ENCODE measurements around the gene CYB561D2. TPM values are rescaled to one million over a fixed set of nuclear protein-coding genes. Genes with fewer than 3 reads are reported as not detected.

Gene CYB561D2
- total and polyA plus RNA-seq, 2 of the 13 experiments (the other 11 are each of a cell fraction or from before 2014, with no cell fraction given): 11.1 to 17.2 TPM

GRCh38 chr3:50350527-50351322 is at the start of gene CYB561D2, which contains the start of gene NPRL2 (continued):
- TF ChIP-seq CSRNP1 (CRISPR knock-in tag; IDR thresholded peaks at IDR 0.05) (peak; percentile 98), KDM4B (CRISPR knock-in tag; IDR thresholded peaks at IDR 0.05) (0 out of 2 replicates have a peak, but pooled peaks have one; percentile 32), ZNF83 (CRISPR knock-in tag; IDR thresholded peaks at IDR 0.05; ENCODE audit: borderline replicate concordance) (peak; percentile 98), ZNF607 (CRISPR knock-in tag; IDR thresholded peaks at IDR 0.05; ENCODE audit: borderline replicate concordance) (peak; percentile 99), RBM22 (optimal IDR thresholded peaks at IDR 0.05; ENCODE audit: low read length) (no peak), ZNF746 (CRISPR knock-in tag; IDR thresholded peaks at IDR 0.05) (peak; percentile 49; the same call in 1 of the 2 replicates), POGZ (CRISPR knock-in tag; IDR thresholded peaks at IDR 0.05) (peak; percentile 74), POGK (CRISPR knock-in tag; conservative IDR thresholded peaks at IDR 0.05) (peak; percentile 98), ZMYM2 (CRISPR knock-in tag; IDR thresholded peaks at IDR 0.05) (no peak; the same call in 1 of the 2 replicates), ZNF230 (CRISPR knock-in tag; IDR thresholded peaks at IDR 0.05) (peak; percentile 96), ZNF232 (CRISPR knock-in tag; IDR thresholded peaks at IDR 0.05; ENCODE audit: borderline replicate concordance) (peak; percentile 97), TAF1 (CRISPR knock-in tag; IDR thresholded peaks at IDR 0.05) (peak; percentile 84), E2F5 (CRISPR knock-in tag; conservative IDR thresholded peaks at IDR 0.05) (no peak), IKZF5 (CRISPR knock-in tag; IDR thresholded peaks at IDR 0.05) (no peak; the same call in 1 of the 2 replicates), ZNF557 (CRISPR knock-in tag; IDR thresholded peaks at IDR 0.05) (no peak), ZNF20 (CRISPR knock-in tag; IDR thresholded peaks at IDR 0.05) (peak; percentile 65; the same call in 1 of the 2 replicates), GTF3A (CRISPR knock-in tag; conservative IDR thresholded peaks at IDR 0.05) (no peak), YEATS2 (CRISPR knock-in tag; IDR thresholded peaks at IDR 0.05; ENCODE audit: borderline replicate concordance) (peak; percentile 87), CREB3 (CRISPR knock-in tag; IDR thresholded peaks at IDR 0.05) (peak; percentile 96; the same call in 1 of the 2 replicates), JARID2 (CRISPR knock-in tag; IDR thresholded peaks at IDR 0.05; ENCODE audit: insufficient replicate concordance) (no peak), NFRKB (IDR thresholded peaks at IDR 0.05) (no peak), U2AF2 (IDR thresholded peaks at IDR 0.05; ENCODE audit: low read depth, low read length) (0 out of 2 replicates have a peak, but pooled peaks have one; percentile 68), HMG20B (CRISPR knock-in tag; conservative IDR thresholded peaks at IDR 0.05) (no peak), KDM6A (CRISPR knock-in tag; IDR thresholded peaks at IDR 0.05; ENCODE audit: low read depth) (peak; percentile 35; the same call in 1 of the 2 replicates)
